Transverse colon (tissue), 4 donors: ENCODE results near the gene PELI1. TPM values are rescaled to one million over a fixed set of nuclear protein-coding genes. Genes with fewer than 3 reads are reported as not detected.

Experiments used
- DNase-seq: peaks from one replicate; pipeline ENCODE4 v3.0.0-alpha.2; 2019
- H3K27ac ChIP-seq, 4 donors: fragments of 200-600 bp; sonication (generic); 2 replicates each; pipeline ENCODE4 v1.5.1; 2016 to 2018; ENCODE audit warnings: inconsistent platforms in 4 of 4
- H3K27me3 ChIP-seq: fragments of 200-600 bp; sonication (generic); 2 replicates; pipeline ENCODE4 v1.5.1; 2017; ENCODE audit warnings: inconsistent platforms
- H3K36me3 ChIP-seq, 4 donors: fragments of 200-600 bp; sonication (generic); 2 replicates each; pipeline ENCODE4 v1.5.1; 2017 to 2019; ENCODE audit warnings: inconsistent platforms in 4 of 4
- H3K4me1 ChIP-seq, 4 donors: fragments of 200-600 bp; sonication (generic); 2 replicates each; pipeline ENCODE4 v1.5.1; 2017 to 2020; ENCODE audit warnings: inconsistent platforms in 4 of 4
- H3K4me3 ChIP-seq, 4 donors: fragments of 200-600 bp; sonication (generic); 1 replicate in 1 of 4; 2 replicates in 3 of 4; pipeline versions ENCODE4 v1.5.1 to v1.6.1; 2017 to 2019; ENCODE audit warnings: inconsistent platforms in 4 of 4
- H3K9me3 ChIP-seq, 2 donors: fragments of 200-600 bp; sonication (generic); 2 replicates each; pipeline ENCODE4 v1.5.1; 2017 to 2019; ENCODE audit warnings: inconsistent platforms in 2 of 2
- EP300 ChIP-seq: sonication (generic); formaldehyde crosslinking; IDR thresholded peaks from one replicate; pipeline ENCODE4 v1.6.1; 2017; ENCODE audit warnings: antibody characterized with exemption, low read depth
- POLR2A ChIP-seq: fragments of 450-650 bp; IDR thresholded peaks from one replicate; pipeline ENCODE4 v1.6.1; 2016; ENCODE audit warnings: antibody characterized with exemption, mild to moderate bottlenecking, moderate library complexity
- POLR2AphosphoS5 ChIP-seq, 3 donors: sonication (generic); formaldehyde crosslinking; IDR thresholded peaks; one replicate each; pipeline ENCODE4 v1.6.1; 2016; ENCODE audit warnings: antibody characterized with exemption in 3 of 3
- WGBS, 2 donors: methylation state at CpG; one replicate each; pipeline ENCODE4 v1.1.5; 2018; ENCODE audit warnings: low coverage in 1 of 2; 5-methylcytosine and 5-hydroxymethylcytosine counted together
- in situ Hi-C, 4 donors: fragments of 200-750 bp; cut with MboI; loops; one replicate each; pipeline versions ENCODE4 v1.15.0 to v1.15.1; 2017; ENCODE audit warnings: low sequenced_read_pairs in 3 of 4, low pct_ligation_motif_present in 1 of 4, low pct_unique_long_range_greater_than_20kb in 1 of 4
- intact Hi-C: fragments of 100-400 bp; cut with DNase I; formaldehyde crosslinking; loops from one replicate; pipeline ENCODE4 v1.15.1; 2023; ENCODE audit warnings: low total_unique reads
- total RNA-seq, 4 donors: library from RNA; depleted of rRNA; stranded (reverse); fragments of >200 nt; gene quantifications; one replicate each; pipeline ENCODE4 v1.1.0, GENCODE V29; 2016
- TF ChIP-seq, protein P1 (sequence below), 5 experiments: fragments of 200-600 bp in 3 of 5; fragments of 450-650 bp in 2 of 5; sonication (generic) in 3 of 5; IDR thresholded peaks; 1 replicate in 2 of 5; 2 replicates in 3 of 5; pipeline ENCODE4 v1.5.1; 2016 to 2017; ENCODE audit warnings: antibody characterized with exemption in 5 of 5, inconsistent platforms in 3 of 5, mild to moderate bottlenecking in 2 of 5, moderate library complexity in 1 of 5

PELI1 gene
- total RNA-seq, 4 donors from 2014 or later = 20.6 to 818 (median 41.3) TPM

DNA sequence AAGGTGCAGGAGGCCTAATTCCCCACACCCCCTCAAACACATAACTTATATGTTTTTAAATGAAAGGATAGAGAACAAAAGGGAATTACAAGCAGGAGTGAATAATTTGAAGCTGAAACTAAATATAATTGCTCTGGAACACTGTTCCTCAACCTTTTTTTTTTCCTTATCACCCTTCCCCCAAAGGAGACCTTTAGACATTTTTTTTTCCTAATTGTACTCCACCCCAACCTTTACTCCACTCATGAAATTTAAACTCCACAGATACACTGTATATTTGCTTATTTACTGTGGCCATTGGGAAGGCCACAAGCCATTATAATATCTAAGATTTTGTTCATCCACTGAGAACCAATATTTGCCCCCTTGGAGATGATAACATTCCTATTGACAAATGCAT, 45.4 kb upstream of the PELI1 start:
- no peak overlapping the region for H3K4me3 ChIP-seq
- TF ChIP-seq, protein P1, sequence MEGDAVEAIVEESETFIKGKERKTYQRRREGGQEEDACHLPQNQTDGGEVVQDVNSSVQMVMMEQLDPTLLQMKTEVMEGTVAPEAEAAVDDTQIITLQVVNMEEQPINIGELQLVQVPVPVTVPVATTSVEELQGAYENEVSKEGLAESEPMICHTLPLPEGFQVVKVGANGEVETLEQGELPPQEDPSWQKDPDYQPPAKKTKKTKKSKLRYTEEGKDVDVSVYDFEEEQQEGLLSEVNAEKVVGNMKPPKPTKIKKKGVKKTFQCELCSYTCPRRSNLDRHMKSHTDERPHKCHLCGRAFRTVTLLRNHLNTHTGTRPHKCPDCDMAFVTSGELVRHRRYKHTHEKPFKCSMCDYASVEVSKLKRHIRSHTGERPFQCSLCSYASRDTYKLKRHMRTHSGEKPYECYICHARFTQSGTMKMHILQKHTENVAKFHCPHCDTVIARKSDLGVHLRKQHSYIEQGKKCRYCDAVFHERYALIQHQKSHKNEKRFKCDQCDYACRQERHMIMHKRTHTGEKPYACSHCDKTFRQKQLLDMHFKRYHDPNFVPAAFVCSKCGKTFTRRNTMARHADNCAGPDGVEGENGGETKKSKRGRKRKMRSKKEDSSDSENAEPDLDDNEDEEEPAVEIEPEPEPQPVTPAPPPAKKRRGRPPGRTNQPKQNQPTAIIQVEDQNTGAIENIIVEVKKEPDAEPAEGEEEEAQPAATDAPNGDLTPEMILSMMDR (IDR thresholded peaks at IDR 0.05) = no peak
- TF ChIP-seq POLR2AphosphoS5 (IDR thresholded peaks at IDR 0.05) (no peak), EP300 (no peak), POLR2A (no peak)
- no peaks in the 10 kb centered on the region for H3K36me3 ChIP-seq
- intact Hi-C loops = no loop called here
- peak overlapping the region in 3 of 4 donors; percentile 25 to 59 (median 40) for H3K27ac ChIP-seq
- H3K4me1 ChIP-seq = peaks cover 0 to 53% (median 21%) of the 10 kb centered on the region in 4 donors
- in situ Hi-C loops = no loop called here
- DNase-seq = no peak
- H3K27me3 ChIP-seq = no peaks in the 10 kb centered on the region
- H3K9me3 ChIP-seq = no peaks in the 10 kb centered on the region

- Histone ChIP-seq H3K9me3 (no peaks in the 10 kb centered on the region), H3K36me3 (no peaks in the 10 kb centered on the region), H3K27me3 (no peaks in the 10 kb centered on the region), H3K4me1 (peaks cover 0 to 53% (median 21%) of the 10 kb centered on the region in 4 donors), H3K4me3 (no peak overlapping the region), H3K27ac (peak overlapping the region in 3 of 4 donors; percentile 25 to 59 (median 40))
- intact Hi-C loops (no loop called here), in situ Hi-C loops (no loop called here)
- TF ChIP-seq POLR2AphosphoS5 (IDR thresholded peaks at IDR 0.05) (no peak), POLR2A (no peak)
- TF ChIP-seq, protein P1 (IDR thresholded peaks at IDR 0.05) = no peak
- peak; percentile 25 for DNase-seq
- 60 to 76% methylated on average over 2 to 10 of the region's 10 CpGs for WGBS, 2 donors
Observed at GRCh38 chr2:64189167-64189566, 44.9 kb upstream of the PELI1 start.

DNA sequence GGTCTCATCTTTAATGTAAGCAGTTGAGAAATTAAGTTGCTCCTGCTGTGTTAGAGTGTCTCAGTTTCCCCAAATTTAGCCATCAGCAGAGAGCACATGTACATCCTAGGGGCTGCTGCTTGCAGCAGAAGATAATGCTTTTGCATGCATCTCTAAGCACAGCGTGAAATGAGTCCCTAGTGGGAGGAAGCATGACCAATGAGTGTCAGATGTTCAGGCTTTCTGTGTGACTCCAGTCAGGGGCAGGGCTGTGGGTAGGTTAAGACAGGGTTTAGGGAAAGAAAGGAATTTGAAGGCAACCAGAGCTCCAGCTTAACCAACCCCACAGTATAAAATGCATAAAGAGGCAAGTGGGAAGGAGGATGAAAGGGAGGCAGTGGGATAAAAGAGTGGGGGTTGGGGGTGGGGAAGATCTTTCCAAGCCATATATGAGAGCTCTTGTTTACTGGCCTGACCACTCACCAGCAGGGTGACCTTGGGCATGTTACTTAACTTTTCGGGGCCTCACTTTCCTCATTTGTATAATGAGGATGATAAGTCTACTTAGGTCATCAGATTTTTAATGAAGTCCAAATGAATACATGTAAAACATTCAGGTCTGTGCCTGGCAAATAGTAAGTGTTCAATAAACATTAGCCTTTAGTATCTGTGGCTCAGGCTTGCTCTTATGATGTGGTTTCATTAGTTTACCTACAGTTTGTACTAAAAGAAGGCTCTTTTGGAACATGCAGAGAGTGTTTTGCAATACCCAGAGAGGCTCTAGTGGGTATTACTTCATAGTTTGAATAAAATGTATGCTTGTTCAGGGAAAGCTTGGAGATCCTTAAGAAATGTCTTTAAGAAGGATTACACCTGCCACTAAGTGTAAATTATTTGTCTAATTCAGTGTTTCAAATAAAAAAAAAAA, 42.7 kb upstream of the PELI1 start:
- Histone ChIP-seq H3K27me3 (no peaks in the 10 kb centered on the region), H3K9me3 (no peaks in the 10 kb centered on the region), H3K27ac (no peak overlapping the region), H3K4me3 (no peak overlapping the region), H3K36me3 (no peaks in the 10 kb centered on the region), H3K4me1 (peaks cover 0 to 47% (median 21%) of the 10 kb centered on the region in 4 donors)
- in situ Hi-C loops (no loop called here), intact Hi-C loops (no loop called here)
- DNase-seq = no peak
- WGBS, 2 donors = 61 to 83% methylated on average over 2 of the region's 2 CpGs
- no peak for TF ChIP-seq POLR2AphosphoS5 (IDR thresholded peaks at IDR 0.05)
- TF ChIP-seq, protein P1 (IDR thresholded peaks at IDR 0.05) = no peak
- no peak for TF ChIP-seq POLR2A
- no peak for TF ChIP-seq EP300

DNA sequence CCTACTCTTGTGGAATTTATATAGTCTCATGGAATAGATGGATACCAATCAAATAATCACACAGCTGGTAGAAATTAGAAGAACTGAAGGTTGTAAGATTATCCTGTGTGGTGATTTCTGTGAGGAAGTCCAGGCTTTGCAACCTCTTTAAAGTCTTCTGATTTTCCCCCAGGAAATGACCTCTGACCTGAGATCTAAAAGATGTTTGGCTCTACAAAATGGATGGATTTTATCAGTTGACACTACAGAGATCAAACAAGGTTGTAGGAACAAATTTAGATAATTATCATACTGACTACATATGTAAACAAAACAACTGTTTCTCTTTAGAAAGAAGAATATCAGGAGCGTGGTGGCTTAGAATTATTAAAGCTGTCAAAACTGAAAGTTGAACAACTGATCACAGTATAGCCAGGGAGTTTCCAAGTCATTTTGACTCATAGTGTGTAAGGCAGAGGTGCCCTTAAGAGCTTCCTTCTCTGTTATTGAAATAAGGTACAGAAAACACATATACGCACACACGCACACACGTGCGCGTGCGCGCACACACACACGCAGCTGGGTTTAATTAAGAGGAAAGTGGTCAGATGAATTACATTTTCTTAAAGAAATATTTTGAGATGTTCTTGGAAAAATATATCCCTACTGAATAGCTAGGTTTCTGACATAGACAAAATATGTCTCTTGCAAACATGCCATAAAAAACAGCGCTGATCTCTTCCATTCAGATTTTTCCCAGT, 35.5 kb upstream of the PELI1 start:
- Histone ChIP-seq H3K9me3 (no peaks in the 10 kb centered on the region), H3K36me3 (no peaks in the 10 kb centered on the region), H3K4me3 (no peak overlapping the region), H3K27me3 (no peaks in the 10 kb centered on the region), H3K4me1 (peaks cover 0 to 5% (median 0%) of the 10 kb centered on the region in 4 donors), H3K27ac (no peak overlapping the region)
- no peak for TF ChIP-seq POLR2AphosphoS5 (IDR thresholded peaks at IDR 0.05)
- no peak for TF ChIP-seq POLR2A
- TF ChIP-seq, protein P1 (IDR thresholded peaks at IDR 0.05) = no peak
- no peak for TF ChIP-seq EP300
- no peak for DNase-seq
- WGBS, 2 donors = 79 to 80% methylated on average over 10 of the region's 10 CpGs
- in situ Hi-C loops = no loop called here
- intact Hi-C loops = no loop called here
